MM.1S (cell line): Measurements from ENCODE around the gene MS4A4E.

Source experiments
- DNase-seq: peaks from one replicate; pipeline ENCODE4 v3.0.0-alpha.2; 2015
- H2AFZ ChIP-seq: fragments of 300-600 bp; sonication (generic); 2 replicates; pipeline ENCODE4 v1.6.0; 2016; ENCODE audit warnings: antibody characterized with exemption, low read length
- H3F3A ChIP-seq: fragments of 300-600 bp; sonication (generic); 2 replicates; pipeline ENCODE4 v1.6.1; 2016; ENCODE audit warnings: mild to moderate bottlenecking, antibody characterized with exemption, low read length, moderate library complexity, mixed read lengths; ENCODE audit not compliant: insufficient read depth
- H3K27ac ChIP-seq: fragments of 300-600 bp; sonication (generic); 2 replicates; pipeline ENCODE4 v1.5.1; 2016; ENCODE audit warnings: mild to moderate bottlenecking, low read length
- H3K27me3 ChIP-seq: fragments of 300-600 bp; sonication (generic); replicated peaks from 2 replicates; pipeline ENCODE4 v1.6.0; 2016; ENCODE audit warnings: low read length; ENCODE audit not compliant: insufficient read depth
- H3K36me3 ChIP-seq: fragments of 300-600 bp; sonication (generic); replicated peaks from 2 replicates; pipeline ENCODE4 v1.6.1; 2016; ENCODE audit warnings: mild to moderate bottlenecking, low read length, mixed read lengths; ENCODE audit not compliant: insufficient read depth
- H3K4me1 ChIP-seq: fragments of 300-600 bp; sonication (generic); 2 replicates; pipeline ENCODE4 v1.6.1; 2016; ENCODE audit warnings: low read length, mixed read lengths
- H3K4me2 ChIP-seq: fragments of 300-600 bp; sonication (generic); 2 replicates; pipeline ENCODE4 v1.6.0; 2016; ENCODE audit warnings: low read depth, low read length
- H3K4me3 ChIP-seq: fragments of 300-600 bp; sonication (generic); 2 replicates; pipeline ENCODE4 v1.5.1; 2016; ENCODE audit warnings: low read length, mixed read lengths
- H3K79me2 ChIP-seq: fragments of 300-600 bp; sonication (generic); 2 replicates; pipeline ENCODE4 v1.6.1; 2016; ENCODE audit warnings: mixed run types, low read length, mixed read lengths
- H3K9ac ChIP-seq: fragments of 300-600 bp; sonication (generic); 2 replicates; pipeline ENCODE4 v1.6.1; 2016; ENCODE audit warnings: low read length, mixed read lengths
- H3K9me2 ChIP-seq: fragments of 300-600 bp; sonication (generic); replicated peaks from 2 replicates; pipeline ENCODE4 v1.6.1; 2016; ENCODE audit warnings: mild to moderate bottlenecking, low read length, mixed read lengths; ENCODE audit not compliant: insufficient read depth
- H3K9me3 ChIP-seq: fragments of 300-600 bp; sonication (generic); replicated peaks from 2 replicates; pipeline ENCODE4 v1.6.1; 2016; ENCODE audit warnings: mild to moderate bottlenecking, low read length, mixed read lengths; ENCODE audit not compliant: insufficient read depth
- H4K20me1 ChIP-seq: fragments of 300-600 bp; sonication (generic); 2 replicates; pipeline ENCODE4 v1.6.1; 2016; ENCODE audit warnings: mild to moderate bottlenecking, low read length, moderate library complexity, mixed read lengths; ENCODE audit not compliant: insufficient read depth
- CTCF ChIP-seq: fragments of 300-600 bp; sonication (generic); IDR thresholded peaks from 2 replicates; pipeline ENCODE4 v1.5.1; 2016; ENCODE audit warnings: antibody characterized with exemption, low read length, mixed read lengths
- EZH2 ChIP-seq: fragments of 300-600 bp; sonication (generic); optimal IDR thresholded peaks from 2 replicates; pipeline ENCODE3; 2017; ENCODE audit warnings: low read depth, mild to moderate bottlenecking, antibody characterized with exemption, low read length, mixed read lengths
- EZH2phosphoT487 ChIP-seq: fragments of 300-600 bp; sonication (generic); IDR thresholded peaks from 2 replicates; pipeline ENCODE4 v1.6.1; 2018; ENCODE audit warnings: antibody characterized with exemption, low read length

MS4A4E gene

DNA sequence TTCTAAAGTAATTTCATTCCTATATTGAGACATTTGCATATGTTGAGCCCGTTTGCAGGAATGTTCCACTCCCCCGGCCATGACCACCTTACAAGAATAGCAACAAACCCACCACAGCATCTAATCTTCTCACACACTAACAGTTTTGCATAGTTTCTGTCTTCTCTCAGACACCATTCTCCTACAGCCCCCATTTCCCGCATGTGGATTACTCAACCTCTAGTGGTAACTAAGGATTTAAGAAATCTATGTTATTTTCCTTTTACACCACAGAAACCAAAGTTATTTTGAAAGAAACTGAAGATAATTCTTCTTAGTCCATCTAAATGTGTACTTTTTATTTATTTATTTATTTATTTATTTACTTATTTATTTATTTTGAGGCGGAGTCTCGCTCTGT, 2.3 kb downstream of the MS4A4E start:
- no peaks in the 10 kb centered on the region for H3K27me3 ChIP-seq
- no peak overlapping the region for H2AFZ ChIP-seq
- H3K9me2 ChIP-seq, result no peaks in the 10 kb centered on the region
- no peak overlapping the region for H3K27ac ChIP-seq
- H3K4me1 ChIP-seq, result no peaks in the 10 kb centered on the region
- no peak overlapping the region for H3K4me3 ChIP-seq
- no peaks in the 10 kb centered on the region for H3K9me3 ChIP-seq
- H3K9ac ChIP-seq, result no peak overlapping the region
- H3K4me2 ChIP-seq, result no peak overlapping the region
- no peak for TF ChIP-seq EZH2phosphoT487
- TF ChIP-seq EZH2, result no peak
- no peak for TF ChIP-seq CTCF
- no peaks in the 10 kb centered on the region for H3K79me2 ChIP-seq
- no peak for DNase-seq
- H3F3A ChIP-seq, result no peaks in the 10 kb centered on the region
- no peaks in the 10 kb centered on the region for H3K36me3 ChIP-seq
- H4K20me1 ChIP-seq, result no peaks in the 10 kb centered on the region

DNA sequence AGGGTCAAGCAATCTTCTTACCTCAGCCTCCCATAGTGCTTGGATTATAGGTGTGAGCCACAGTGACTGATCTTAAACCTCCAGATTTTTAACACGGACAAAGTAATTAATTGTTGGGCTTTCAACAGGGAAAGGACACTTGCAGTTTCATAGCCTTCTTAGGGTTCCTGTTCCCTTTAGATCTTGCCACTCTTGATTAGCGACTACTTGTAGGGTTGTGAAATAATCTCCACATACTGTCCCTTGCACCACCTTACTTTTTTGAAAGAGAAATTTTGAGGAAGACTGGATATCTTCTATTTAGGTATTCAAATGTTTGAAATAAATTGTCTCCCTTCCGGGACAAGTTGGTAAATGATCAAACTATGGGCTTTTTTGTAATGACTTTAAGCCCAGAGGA, 7.6 kb downstream of the MS4A4E start:
- Histone ChIP-seq H3F3A (no peaks in the 10 kb centered on the region), H3K79me2 (no peaks in the 10 kb centered on the region), H3K27me3 (no peaks in the 10 kb centered on the region), H2AFZ (no peak overlapping the region), H3K9me3 (no peaks in the 10 kb centered on the region), H3K4me2 (no peak overlapping the region), H3K27ac (no peak overlapping the region), H3K9me2 (no peaks in the 10 kb centered on the region), H3K4me1 (no peaks in the 10 kb centered on the region), H3K9ac (no peak overlapping the region), H3K36me3 (no peaks in the 10 kb centered on the region), H4K20me1 (no peaks in the 10 kb centered on the region), H3K4me3 (no peak overlapping the region)
- DNase-seq, result no peak
- TF ChIP-seq EZH2, result no peak
- no peak for TF ChIP-seq EZH2phosphoT487
- TF ChIP-seq CTCF, result no peak

DNA sequence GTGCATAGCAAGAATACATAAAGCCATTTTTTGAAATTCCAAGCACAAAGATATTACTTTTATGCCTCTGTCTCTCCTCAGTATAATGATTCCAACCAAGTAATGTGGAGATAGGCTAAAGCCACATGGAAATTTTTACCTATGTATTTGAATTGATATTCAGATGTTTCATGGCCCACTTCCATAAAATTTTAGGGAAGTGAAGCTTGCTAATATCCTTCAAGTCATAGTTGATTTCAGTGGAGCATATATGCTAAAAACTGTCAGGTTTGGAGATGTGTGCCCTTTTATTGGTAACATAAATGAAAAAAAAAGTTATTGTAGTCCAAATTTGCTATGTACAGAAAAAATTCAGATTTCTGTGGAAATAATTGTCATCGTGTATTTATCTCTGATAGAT, 12.3 kb downstream of the MS4A4E start:
- Histone ChIP-seq H3K9me3 (no peaks in the 10 kb centered on the region), H2AFZ (no peak overlapping the region), H3K36me3 (no peaks in the 10 kb centered on the region), H3K4me1 (no peaks in the 10 kb centered on the region), H3K9me2 (no peaks in the 10 kb centered on the region), H3F3A (no peaks in the 10 kb centered on the region), H3K79me2 (no peaks in the 10 kb centered on the region), H3K27ac (no peak overlapping the region), H3K4me3 (no peak overlapping the region), H3K9ac (no peak overlapping the region), H3K27me3 (no peaks in the 10 kb centered on the region), H3K4me2 (no peak overlapping the region), H4K20me1 (no peaks in the 10 kb centered on the region)
- DNase-seq, result no peak
- TF ChIP-seq EZH2 (no peak), CTCF (no peak), EZH2phosphoT487 (no peak)

GRCh38 chr11:60222141-60222540, 20.8 kb downstream of the MS4A4E start:
- H3K27ac ChIP-seq, result no peak overlapping the region
- H4K20me1 ChIP-seq, result no peaks in the 10 kb centered on the region
- no peaks in the 10 kb centered on the region for H3K9me3 ChIP-seq
- no peak for TF ChIP-seq CTCF
- TF ChIP-seq EZH2phosphoT487, result no peak
- no peak for TF ChIP-seq EZH2
- no peak overlapping the region for H3K4me2 ChIP-seq
- H3K36me3 ChIP-seq, result no peaks in the 10 kb centered on the region
- no peaks in the 10 kb centered on the region for H3K9me2 ChIP-seq
- no peak overlapping the region for H3K9ac ChIP-seq
- no peak overlapping the region for H3K4me3 ChIP-seq
- no peaks in the 10 kb centered on the region for H3F3A ChIP-seq
- no peak overlapping the region for H2AFZ ChIP-seq
- no peak for DNase-seq
- H3K27me3 ChIP-seq, result no peaks in the 10 kb centered on the region
- no peaks in the 10 kb centered on the region for H3K4me1 ChIP-seq
- H3K79me2 ChIP-seq, result no peaks in the 10 kb centered on the region
